Body of pancreas (tissue), 4 donors: Measurements from ENCODE around the gene DGKI.

ENCODE experiments used
- POLR2A ChIP-seq, 3 donors: fragments of 450-650 bp; IDR thresholded peaks; one replicate each; pipeline ENCODE4 v1.6.1; 2016; ENCODE audit warnings: antibody characterized with exemption in 3 of 3, mild to moderate bottlenecking in 2 of 3
- TF ChIP-seq, protein P1 (sequence below), 7 experiments: fragments of 450-650 bp in 4 of 7; fragments of 200-600 bp in 3 of 7; sonication (generic) in 3 of 7; IDR thresholded peaks; one replicate each; pipeline ENCODE4 v1.5.1; 2016 to 2019; ENCODE audit warnings: antibody characterized with exemption in 7 of 7

DNA sequence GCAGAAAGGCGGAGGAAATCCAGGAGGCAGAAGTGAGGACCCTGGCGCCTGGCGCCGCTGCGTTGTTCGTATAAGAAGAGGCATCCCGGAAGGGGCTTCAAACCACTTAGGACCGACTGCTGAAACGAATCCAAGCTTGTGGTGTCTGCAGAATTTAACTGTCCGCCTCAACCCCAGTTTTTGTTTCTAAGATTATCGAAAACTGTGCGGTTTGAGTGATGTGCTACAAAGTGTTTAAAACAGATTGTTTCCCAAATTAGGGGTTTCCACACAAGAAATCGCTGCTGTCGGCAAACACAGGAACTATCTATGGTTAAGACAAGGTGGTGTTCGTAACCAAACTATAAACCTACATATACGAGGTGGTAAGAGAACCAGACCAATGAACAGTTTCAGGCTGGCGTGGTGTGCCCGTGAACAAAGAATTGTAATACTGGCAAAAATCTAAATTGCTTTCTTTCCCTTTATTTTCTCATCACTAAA lies 835 bp upstream of the DGKI start:
- TF ChIP-seq POLR2A (IDR thresholded peaks at IDR 0.05), result no peak
- TF ChIP-seq, protein P1, sequence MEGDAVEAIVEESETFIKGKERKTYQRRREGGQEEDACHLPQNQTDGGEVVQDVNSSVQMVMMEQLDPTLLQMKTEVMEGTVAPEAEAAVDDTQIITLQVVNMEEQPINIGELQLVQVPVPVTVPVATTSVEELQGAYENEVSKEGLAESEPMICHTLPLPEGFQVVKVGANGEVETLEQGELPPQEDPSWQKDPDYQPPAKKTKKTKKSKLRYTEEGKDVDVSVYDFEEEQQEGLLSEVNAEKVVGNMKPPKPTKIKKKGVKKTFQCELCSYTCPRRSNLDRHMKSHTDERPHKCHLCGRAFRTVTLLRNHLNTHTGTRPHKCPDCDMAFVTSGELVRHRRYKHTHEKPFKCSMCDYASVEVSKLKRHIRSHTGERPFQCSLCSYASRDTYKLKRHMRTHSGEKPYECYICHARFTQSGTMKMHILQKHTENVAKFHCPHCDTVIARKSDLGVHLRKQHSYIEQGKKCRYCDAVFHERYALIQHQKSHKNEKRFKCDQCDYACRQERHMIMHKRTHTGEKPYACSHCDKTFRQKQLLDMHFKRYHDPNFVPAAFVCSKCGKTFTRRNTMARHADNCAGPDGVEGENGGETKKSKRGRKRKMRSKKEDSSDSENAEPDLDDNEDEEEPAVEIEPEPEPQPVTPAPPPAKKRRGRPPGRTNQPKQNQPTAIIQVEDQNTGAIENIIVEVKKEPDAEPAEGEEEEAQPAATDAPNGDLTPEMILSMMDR (IDR thresholded peaks at IDR 0.05), result no peak
